Left renal cortex interstitium (tissue), 4 donors: ENCODE data around the gene THSD8. TPM values are rescaled to one million over a fixed set of nuclear protein-coding genes. Genes with fewer than 3 reads are reported as not detected.

ENCODE experiments used
- DNase-seq, 4 donors: peaks; one replicate each; pipeline ENCODE4 v3.0.0-alpha.2; 2013; ENCODE audit warnings: low read depth in 4 of 4, low spot score in 2 of 4, missing footprints in 1 of 4
- polyA plus RNA-seq, 4 donors: library from polyadenylated mRNA; unstranded; fragments of 120-200 nt; gene quantifications; one replicate each; pipeline ENCODE4 v1.2.1, GENCODE V29; 2013; ENCODE audit not compliant: insufficient read length in 4 of 4

The THSD8 gene
- 10 to 100 TPM in 2 of 4 donors, 1 to 10 TPM in 2; 5.4 to 10.8 (median 8.0) TPM for polyA plus RNA-seq

DNA sequence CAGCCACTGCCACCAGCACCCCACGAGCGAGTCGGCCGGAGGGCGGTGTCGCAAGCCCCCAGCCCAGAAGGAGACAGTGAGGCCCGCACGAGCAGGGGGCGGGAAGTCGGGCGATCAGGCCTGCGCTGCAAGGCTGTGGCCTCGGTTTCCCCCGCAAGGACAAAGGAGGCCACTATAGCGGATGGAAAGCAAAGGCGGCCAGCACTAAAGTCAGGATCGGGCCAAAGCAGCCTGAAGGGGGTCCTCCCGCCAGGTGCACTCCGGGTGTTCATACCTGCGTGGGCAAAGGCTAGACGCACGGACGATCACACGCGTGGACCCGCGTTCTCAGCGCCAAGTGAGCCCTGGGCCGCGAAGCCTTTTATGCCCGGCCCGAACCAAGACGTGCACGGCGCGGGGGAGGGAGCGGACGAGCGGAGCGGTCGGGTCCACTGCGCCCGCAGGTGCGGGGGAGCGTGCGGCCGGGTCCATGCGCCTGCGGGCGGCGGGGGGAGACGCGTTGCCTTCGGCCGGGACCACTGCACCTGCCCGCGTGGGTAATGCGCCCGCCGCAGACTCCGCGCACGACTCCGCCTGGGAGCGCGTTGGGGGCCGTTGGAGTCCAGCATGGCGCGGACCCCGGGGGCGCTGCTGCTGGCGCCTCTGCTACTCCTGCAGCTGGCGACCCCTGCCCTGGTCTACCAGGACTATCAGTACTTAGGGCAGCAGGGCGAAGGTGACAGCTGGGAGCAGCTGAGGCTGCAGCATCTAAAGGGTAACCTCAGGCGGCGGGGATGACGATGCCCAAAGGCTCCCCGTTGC lies at the start of gene THSD8, which contains the start of gene PRDX2:
THSD8 (plus strand) TSS at position 604 of the 801 bp plus-strand sequence; CDS start at position 607, 3 bp downstream.
PRDX2 (minus strand) TSS at position 335 of the 801 bp plus-strand sequence. CDS start 539 bp downstream, outside the sequence.
- no peak for DNase-seq

DNA sequence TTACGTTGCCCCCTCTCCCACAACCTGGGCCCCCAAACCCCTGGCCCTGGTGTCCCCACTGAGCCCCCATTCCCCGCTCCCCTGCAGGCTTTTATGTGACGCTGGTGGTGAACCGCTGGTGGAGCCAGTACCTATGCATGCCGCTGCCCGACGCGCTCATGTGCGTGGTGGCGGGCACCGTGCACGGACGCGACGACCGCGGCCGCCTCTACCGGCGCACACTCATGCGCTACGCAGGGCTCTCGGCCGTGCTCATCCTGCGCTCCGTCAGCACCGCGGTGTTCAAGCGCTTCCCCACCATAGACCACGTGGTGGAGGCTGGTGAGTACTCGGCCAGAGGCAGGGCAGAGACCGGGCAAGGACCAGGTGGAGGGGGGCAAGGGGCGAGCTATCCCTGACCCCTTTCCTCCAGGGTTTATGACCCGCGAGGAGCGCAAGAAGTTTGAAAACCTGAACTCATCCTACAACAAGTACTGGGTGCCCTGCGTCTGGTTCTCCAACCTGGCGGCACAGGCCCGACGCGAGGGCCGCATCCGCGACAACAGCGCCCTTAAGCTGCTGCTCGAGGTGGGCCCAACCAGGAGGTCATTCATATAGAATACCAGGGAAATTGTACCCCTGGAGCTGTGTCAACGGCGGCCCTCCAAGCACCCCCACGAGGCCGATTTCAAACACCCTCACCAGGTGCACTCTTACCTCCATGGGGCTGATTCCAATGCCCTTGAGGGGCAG lies 47.2 kb upstream of the THSD8 start:
- DNase-seq, result no peak

DNA sequence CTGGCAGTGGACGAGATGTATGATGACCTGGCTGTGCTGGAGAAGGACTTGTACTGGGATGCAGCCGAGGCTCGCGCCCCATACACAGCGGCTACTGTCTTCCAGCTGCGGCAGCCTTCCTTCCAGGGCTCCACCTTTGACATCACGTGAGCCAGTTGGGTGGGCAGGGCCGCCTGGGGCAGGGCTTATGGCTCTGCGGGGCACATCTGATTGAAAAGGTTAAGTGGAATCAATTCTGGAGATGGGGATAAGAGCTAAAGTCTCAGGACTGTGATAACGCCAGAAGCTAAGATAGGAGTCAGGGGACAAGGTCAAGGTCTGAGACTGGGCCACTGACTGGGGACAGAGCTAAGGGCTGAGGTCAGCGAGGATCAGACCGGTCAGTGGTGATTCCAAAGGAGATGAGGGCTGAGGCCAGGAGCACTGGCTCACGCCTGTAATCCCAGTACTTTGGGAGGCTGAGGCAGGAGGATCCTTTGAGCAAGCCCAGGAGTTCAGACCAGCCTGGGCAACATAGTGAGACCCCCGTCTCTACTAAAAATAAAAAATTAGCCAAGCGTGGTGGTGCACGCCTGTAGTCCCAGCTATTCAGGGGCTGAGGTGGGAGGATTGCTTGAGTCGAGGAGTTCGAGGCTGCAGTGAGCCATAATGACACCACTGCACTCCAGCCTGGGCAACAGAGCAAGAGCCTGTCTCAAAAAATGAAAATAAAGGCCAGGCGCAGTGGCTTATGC lies 45.6 kb upstream of the THSD8 start:
- DNase-seq, result no peak

DNA sequence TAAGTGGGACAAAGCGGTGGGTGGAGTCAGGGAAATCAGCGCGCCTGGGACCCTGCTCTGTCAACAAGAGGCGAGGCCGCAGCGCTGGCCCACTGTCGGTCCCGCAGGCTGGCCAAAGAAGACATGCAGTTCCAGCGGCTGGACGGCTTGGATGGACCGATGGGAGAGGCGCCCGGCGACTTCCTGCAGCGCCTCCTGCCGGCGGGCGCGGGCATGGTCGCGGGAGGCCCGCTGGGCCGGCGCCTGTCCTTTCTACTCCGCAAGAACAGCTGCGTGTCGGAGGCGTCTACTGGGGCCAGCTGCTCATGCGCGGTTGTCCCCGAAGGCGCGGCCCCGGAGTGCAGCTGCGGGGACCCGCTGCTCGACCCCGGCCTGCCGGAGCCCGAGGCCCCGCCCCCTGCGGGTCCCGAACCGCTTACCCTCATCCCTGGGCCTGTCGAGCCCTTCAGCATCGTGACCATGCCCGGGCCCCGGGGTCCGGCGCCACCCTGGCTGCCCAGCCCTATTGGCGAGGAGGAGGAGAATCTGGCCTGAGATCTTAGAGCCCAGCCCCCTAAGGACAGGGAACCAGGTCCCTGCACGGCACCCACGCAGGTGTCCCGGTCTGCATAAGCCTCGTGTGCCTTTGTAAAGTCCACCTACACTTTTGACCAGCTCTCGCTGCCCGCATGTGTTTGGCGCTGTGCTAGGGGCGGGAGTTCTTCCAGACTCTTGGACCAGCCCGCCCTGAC lies 44.2 kb upstream of the THSD8 start:
- no peak for DNase-seq

DNA sequence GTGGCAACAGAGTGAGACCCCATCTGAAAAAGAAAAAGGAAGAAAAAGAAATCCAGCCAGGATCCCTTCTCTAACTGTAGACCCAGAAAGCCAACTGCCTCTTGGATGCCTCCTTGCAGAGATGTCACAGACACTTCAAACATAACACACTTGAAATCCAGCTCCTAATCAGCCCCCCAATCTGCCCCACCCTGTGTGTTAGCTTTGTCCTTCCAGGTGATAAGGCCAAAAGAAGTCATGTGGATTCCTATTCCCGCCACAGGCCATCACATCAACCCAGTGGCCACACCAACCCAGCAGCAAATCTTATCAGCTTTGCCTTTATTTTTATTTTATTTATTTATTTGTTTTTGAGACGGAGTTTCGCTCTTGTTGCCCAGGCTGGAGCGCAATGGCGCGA lies 42.2 kb upstream of the THSD8 start:
- DNase-seq, result no peak

DNA sequence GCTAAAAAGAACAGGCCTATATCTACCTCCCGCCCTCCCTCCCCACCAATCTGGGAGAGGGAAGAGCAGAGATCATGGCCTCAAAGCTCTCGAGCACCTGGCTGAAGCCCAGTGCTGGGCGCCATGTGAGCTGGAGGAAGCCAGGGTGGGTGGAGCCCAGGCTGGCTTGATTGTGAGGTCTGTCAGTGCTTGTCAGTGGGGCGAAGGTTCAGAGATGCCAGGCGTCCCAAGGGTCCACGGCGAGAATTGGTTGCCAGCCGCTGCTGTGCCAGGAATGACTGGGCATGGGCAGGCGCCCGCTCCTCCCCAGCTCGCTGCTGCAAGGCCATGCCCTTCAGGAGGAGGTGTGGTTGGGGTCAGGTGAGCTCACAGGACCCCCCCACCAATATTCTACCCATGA lies 38.8 kb upstream of the THSD8 start:
- DNase-seq, result no peak

DNA sequence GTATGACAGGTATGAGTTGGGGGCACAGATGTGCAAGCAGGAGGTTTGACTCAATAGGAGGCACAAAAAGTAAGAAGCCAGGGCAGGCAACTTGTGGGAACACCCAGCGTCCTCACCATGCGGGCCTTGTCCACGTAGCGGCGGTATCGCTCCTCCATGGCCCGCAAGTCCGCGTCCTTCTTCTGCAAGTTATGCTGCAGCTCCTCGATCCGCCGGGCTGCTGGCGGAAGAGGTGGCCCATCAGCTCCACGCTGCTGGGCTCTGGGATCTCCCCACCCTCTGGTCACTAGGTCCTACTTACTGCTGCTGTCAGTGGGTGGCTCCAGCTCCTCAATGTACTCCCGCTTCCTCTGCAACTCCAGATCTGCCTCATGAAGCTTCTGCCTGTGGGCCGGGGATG lies 37.2 kb upstream of the THSD8 start:
- no peak for DNase-seq

DNA sequence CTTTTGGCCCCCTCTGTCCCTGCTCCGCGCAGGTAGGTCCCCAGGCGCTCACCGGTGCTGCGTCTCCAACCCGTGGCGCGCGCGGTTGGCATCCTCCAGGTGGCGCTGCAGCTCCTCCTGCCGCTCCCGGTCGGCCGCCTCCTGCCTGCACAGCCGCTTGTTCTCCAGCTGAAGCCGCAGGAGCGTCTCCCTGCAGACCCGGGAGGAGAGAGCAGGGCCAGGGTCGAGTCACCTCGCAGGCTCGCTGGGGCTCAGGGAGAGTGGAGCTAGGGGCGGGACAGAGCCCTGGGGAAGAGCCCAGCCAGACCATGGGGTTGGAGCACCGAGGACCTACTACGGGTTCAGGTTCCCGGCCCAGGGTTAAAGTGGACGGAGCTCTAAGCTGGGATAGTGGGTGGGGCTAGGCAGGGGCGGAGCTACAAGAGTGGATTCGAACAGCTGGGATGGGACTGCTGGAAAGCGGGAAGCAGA lies 35.8 kb upstream of the THSD8 start:
- no peak for DNase-seq

DNA sequence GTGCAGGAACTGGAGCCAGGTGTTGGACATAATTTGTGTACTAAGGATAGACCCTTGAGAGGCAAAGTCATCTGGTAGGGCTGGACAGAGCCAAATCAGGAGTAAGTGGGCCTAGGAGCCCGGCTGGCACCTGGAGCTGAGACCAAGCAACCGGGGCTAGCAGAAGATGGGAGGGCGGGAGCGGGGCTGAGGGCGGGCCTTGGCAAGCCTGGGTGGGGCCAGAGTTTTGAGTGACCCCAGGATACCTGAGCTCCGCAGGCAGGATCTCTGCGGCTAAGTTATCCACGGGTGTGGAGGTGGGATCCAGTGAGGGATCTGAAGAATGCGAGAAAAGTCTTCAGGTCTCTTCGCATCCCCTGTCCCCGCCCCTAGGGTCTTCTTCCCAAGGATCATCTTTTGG lies 34.7 kb upstream of the THSD8 start:
- DNase-seq, result no peak

DNA sequence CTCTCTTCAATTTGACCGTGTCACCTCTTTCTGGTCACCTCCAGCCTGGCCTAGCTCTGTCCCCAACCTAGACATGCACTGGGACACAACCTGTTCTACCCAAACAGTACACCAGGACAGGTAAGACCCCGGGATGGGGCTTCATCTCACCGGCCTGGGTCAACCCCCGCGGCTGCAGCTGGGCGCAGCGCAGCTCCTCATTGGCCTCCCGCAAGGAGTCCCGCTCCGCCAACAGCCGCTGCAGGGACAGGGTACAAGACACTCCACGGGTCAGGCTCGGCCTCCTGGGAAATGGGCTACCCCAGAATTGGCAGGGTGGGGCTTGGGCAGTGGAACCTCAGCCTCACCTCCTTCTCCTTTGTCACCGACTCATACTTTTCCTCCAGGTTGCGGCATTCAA lies 34.2 kb upstream of the THSD8 start:
- no peak for DNase-seq

DNA sequence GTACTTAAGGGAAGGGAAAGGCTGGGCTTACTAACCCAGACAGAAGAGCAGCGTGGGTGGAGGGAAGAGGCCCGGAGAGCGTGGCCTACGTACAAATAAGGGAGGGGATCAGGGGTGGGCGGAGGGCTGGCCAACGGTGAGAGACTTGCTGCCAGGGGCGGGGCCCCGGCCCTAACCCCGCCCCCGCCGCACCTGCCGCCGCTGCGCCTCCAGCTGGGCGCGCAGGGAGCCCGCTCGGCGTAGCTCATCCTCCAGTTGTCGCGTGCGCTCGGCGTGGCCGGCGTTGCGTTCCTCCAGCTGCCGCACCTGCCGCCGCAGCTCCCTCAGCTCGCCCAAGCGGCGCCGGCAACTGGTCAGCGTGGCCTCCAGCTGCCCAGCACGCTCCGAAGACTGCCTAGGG lies 32.2 kb upstream of the THSD8 start:
- no peak for DNase-seq

DNA sequence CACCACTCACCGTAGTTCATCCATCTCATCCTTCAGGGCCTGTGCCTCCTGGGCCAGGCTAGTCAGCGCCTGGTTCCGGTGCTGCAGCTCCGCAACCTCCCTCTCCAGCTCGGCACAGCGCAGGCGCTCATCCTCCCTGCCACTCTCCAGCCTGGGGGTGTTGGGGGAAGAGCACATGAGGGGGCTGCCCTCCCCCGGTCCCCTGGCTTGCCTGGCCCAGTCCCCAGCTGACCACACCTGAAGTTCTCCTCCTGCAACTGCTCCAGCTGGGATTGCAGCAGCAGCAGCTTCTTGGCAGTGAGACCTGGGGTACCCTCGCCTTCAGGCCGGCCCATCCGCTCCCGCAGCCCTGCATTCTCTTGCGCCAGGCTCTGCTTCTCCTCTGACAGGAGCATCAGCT lies 30.9 kb upstream of the THSD8 start:
- no peak for DNase-seq

DNA sequence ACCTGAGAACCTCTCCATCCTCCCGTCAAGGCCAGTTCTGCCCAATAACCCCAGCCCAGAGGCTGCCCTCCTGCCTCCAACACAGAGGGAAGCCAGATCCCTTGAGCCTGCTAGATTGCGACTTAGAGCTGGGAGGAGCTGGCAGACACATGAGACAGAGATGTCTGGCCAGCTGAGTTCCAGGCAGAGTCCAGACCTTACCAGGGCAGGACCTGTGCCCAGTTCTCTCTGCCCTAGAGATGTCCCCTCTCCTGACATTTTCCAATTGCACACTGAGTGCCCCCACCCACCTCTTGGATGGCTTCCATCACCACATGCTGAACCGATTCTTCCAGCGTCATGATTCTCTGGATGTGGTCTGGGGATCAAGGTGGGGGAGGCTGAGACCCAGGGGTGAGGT lies 29.5 kb upstream of the THSD8 start:
- no peak for DNase-seq

DNA sequence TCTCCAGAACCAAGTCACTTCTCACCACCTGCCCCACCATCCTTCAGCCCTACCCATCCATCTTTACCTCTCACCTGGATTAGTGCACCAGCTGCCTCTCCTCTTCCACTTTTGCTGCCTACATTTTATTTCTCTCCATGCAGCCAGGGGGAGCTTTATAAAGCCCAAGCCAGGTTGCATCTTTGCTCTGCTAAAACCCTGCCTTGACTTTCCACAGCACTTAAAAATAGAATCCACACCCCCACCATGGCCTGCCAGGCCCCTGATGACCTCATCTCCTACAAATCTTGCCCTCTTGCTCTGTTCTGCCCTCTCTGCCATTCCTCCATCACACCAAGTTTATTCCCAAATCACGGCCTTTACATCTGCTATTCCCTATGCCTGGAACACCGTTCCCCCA lies 28.3 kb upstream of the THSD8 start:
- no peak for DNase-seq

DNA sequence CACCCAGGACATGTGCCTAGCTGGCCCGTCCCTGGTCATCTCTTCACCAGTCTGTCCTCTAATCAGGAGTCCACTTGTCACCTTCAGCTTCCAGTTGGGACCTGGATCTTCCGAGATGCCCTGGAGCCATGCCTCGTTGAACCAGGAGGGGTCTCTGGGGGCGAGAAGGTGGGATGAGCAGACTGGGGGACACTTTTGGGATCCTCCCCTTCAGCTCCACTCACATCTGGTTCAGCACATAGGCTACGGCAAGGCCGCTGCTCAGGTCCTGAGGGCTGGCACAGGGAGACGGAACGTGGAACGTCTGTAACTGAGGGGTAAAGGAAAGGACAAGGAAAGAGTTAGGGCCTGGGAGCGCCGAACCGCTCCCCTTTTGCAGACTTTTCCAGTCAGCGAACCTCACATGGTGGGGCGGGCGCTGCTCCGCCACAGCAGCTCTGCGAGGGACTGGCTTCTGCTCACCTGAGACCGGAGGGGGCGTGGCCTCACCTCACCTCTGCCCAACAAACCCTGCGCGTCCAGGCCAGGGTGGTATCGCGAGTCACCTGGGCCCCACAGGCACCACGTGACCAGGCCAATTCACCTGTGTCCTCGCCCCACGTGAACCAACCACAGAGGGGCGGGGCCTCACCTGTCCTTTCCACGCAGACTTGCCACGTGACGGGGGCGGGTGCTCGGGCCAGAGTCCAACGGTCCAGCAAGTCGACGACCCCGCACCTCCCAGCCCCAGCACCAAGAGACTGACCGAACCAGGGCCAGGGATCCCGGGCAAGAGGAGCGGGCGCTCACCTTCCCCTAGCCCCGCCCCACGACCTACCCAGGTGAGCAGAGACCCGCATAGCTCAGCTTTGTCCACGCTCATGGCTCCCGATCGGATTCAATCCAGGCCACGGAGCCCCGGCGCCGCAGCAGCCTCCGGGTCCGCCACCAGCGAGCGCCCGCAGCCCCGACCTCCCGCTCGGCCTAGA lies 27.0 kb upstream of the THSD8 start, which contains the start of gene HOOK2:
HOOK2 (minus strand) TSS at position 965 of the 968 bp plus-strand sequence; CDS start at position 862, 103 bp downstream.
- no peak for DNase-seq

DNA sequence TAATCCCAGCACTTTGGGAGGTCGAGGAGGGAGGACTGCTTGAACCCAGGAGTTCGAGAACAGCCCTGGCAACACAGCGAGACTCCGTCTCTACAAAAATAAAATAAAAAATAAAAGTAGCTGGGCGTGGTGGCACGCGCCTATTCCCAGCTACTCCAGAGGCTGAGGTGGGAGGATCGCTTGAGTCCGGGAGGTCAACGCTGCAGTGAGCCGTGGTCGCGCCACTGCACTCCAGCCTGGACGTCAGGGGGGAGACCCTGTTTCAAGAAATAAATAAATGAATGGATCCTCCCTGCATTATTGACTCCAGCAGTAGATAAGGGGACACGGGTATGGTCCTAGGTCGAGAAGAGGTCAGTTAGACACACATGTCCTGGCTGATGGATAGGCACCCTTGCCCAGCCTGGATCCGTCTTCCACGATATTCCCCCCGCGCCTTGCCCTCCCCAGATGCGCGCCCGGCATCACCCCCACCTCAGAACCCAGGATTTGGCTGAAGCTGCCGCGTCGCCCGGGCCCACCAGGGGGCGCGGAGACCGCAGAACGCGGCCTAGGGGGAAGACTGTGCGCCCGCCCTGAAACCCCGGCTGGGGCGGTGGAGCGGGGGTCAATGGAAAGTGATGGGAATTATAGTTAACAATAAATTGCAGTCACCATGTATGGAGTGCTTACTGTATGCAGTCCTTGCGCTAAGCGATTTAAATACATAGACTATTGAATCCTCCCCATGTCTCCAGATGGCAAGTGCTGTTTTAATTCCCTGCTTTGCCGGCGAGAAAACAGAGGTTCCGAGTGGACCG lies 24.5 kb upstream of the THSD8 start:
- DNase-seq, result no peak

DNA sequence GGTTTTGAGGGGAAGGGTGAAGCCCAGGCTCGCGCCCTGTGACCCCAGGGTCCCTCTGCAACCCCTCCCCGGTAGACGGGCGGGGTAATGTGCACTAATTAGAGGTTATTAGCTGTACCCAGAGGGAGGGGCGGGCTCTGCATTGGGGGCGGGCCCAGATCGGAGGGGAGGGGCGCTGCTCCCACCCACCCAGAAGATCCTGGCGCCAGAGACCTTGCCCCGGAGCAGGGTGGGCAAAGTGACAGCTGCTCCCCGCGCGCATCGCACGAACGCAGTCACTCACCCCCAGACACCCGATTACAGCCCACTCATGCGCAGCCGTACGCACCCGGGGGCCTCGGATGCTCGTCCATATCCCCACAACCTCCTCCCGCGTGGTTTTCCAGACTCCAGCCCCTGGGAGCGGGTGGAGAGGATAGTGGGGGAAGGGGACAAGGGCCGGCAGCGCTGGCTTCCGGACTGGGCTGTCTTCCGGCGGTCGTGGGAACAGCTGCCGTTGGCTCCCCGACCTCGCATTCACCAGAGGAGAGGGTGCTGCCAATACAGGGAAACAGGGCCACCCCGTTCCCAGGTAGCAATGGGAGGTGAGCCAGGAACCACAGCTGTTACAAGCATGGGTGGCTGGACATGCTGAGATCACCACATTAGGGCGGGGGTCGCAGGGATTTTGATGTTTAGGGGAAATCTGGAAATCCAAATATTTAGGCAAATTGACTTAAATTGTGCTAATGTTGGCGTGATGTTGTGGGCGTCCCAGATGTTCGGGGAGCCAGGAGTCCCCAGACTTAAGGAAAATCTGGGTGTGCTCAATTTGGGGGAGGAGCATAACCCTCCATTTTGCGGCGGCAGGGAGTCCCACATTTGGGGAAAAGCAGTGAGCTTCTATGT lies 23.6 kb upstream of the THSD8 start:
- no peak for DNase-seq

DNA sequence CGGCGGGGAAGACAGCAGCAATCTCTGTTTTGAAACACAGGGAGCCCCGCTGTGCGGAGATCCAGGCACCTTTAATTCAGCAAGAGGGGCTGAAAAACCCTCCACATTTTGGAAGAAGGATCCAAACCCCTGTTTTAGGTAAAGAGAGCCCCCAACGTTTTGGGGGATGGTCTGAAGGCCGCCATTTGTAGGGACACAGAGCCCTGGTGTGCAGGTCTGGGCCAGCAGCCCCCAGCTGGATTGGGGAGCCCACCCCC lies 23.0 kb upstream of the THSD8 start:
- DNase-seq, result no peak
